CD4-positive, alpha-beta T cell treated with Interleukin-15 for 4 hours (primary cell): ENCODE data around the gene HNRNPM.
"Not testable (repeated sequence)": the region's sequence is repeated elsewhere in the genome, so short reads cannot be mapped to it uniquely, and the experiment has no call there.

Experiments used
- DNase-seq: peaks from one replicate; pipeline ENCODE4 v3.0.0-alpha.2; 2020; ENCODE audit warnings: low spot score

The HNRNPM gene

GRCh38 chr19:8513036-8513686 lies 68.4 kb downstream of the HNRNPM start:
- no peak for DNase-seq

- peak; percentile 97 for DNase-seq
Measured at GRCh38 chr19:8513687-8514504, 69.1 kb downstream of the HNRNPM start, which contains the start of gene ZNF414. ZNF414 (minus strand) TSS chr19:8514167; CDS start chr19:8514046, 121 bp downstream.

- DNase-seq: not testable (repeated sequence)
Measured at GRCh38 chr19:8514505-8515009, 69.8 kb downstream of the HNRNPM start.

GRCh38 chr19:8515317-8515716 lies 70.5 kb downstream of the HNRNPM start:
- peak; percentile 75 for DNase-seq

- DNase-seq: peak; percentile 69
Measured at GRCh38 chr19:8517551-8518442, 73.0 kb downstream of the HNRNPM start.

- DNase-seq: no peak
Measured at GRCh38 chr19:8518536-8518935, 73.8 kb downstream of the HNRNPM start.

GRCh38 chr19:8519388-8519787 lies 74.6 kb downstream of the HNRNPM start:
- no peak for DNase-seq

GRCh38 chr19:8525401-8525684 lies 80.6 kb downstream of the HNRNPM start:
- DNase-seq: no peak

GRCh38 chr19:8526345-8527091 lies 81.7 kb downstream of the HNRNPM start:
- DNase-seq: no peak

GRCh38 chr19:8528500-8528899 lies 83.7 kb downstream of the HNRNPM start:
- no peak for DNase-seq

- no peak for DNase-seq
Measured at GRCh38 chr19:8529369-8530006, 84.7 kb downstream of the HNRNPM start.

GRCh38 chr19:8530061-8530679 lies 85.4 kb downstream of the HNRNPM start:
- no peak for DNase-seq

GRCh38 chr19:8531470-8531869 lies 86.7 kb downstream of the HNRNPM start:
- DNase-seq: no peak

- no peak for DNase-seq
Measured at GRCh38 chr19:8532225-8532624, 87.5 kb downstream of the HNRNPM start.

- DNase-seq: no peak
Measured at GRCh38 chr19:8536282-8536681, 91.5 kb downstream of the HNRNPM start.

GRCh38 chr19:8537099-8537498 lies 92.3 kb downstream of the HNRNPM start:
- no peak for DNase-seq
